DND-41 (cell line): Measurements from ENCODE around the gene PTX3.

Experiments used
- CTCF ChIP-seq: IDR thresholded peaks from 2 replicates; pipeline ENCODE4 v1.5.1; 2012; ENCODE audit warnings: borderline replicate concordance, low read length, moderate library complexity, mild to moderate bottlenecking; ENCODE audit not compliant: poor library complexity, severe bottlenecking; ENCODE audit errors: extremely low read depth
- EZH2 ChIP-seq: IDR thresholded peaks from 3 replicates; pipeline ENCODE4 v1.6.1; 2012; ENCODE audit warnings: borderline replicate concordance, low read depth, mild to moderate bottlenecking, moderate library complexity, low read length, inconsistent platforms; ENCODE audit not compliant: severe bottlenecking

- TF ChIP-seq CTCF, result no peak
- TF ChIP-seq EZH2, result no peak
Measured at GRCh38 chr3:157472648-157473047, 36.0 kb downstream of the PTX3 start.
